ENCODE data around the gene CREB1.
"Not testable (repeated sequence)": the region's sequence is repeated elsewhere in the genome, so short reads cannot be mapped to it uniquely, and the experiment has no call there.

CREB1 gene

GRCh38 chr2:207492461-207492860 is 37.3 kb upstream of the CREB1 start:
- no peak overlapping the region for H3K4me3 ChIP-seq (ENCODE audit: low read depth, low read length)
- no peak for TF ChIP-seq CTCF (conservative IDR thresholded peaks at IDR 0.05; ENCODE audit: low read depth, low read length)
- no peak for DNase-seq (ENCODE audit: low read depth)

- no peak overlapping the region for H3K4me3 ChIP-seq (ENCODE audit: low read depth, low read length)
- no peak for TF ChIP-seq CTCF (conservative IDR thresholded peaks at IDR 0.05; ENCODE audit: low read depth, low read length)
- DNase-seq (ENCODE audit: low read depth), result no peak
These were observed 35.6 kb upstream of the CREB1 start for GRCh38 chr2:207494137-207494536.

- not testable (repeated sequence) for DNase-seq (ENCODE audit: low read depth); H3K4me3 ChIP-seq (ENCODE audit: low read depth, low read length)
These were observed 32.8 kb upstream of the CREB1 start for GRCh38 chr2:207496936-207497335.

- DNase-seq (ENCODE audit: low read depth), result no peak
- no peak for TF ChIP-seq CTCF (conservative IDR thresholded peaks at IDR 0.05; ENCODE audit: low read depth, low read length)
- H3K4me3 ChIP-seq (ENCODE audit: low read depth, low read length), result no peak overlapping the region
These were observed 32.2 kb upstream of the CREB1 start for GRCh38 chr2:207497596-207497995.

- no peak for DNase-seq (ENCODE audit: low read depth)
- H3K4me3 ChIP-seq (ENCODE audit: low read depth, low read length), result no peak overlapping the region
- no peak for TF ChIP-seq CTCF (conservative IDR thresholded peaks at IDR 0.05; ENCODE audit: low read depth, low read length)
These were observed 31.3 kb upstream of the CREB1 start for GRCh38 chr2:207498427-207498826.

- no peak for DNase-seq (ENCODE audit: low read depth)
- no peak overlapping the region for H3K4me3 ChIP-seq (ENCODE audit: low read depth, low read length)
- no peak for TF ChIP-seq CTCF (conservative IDR thresholded peaks at IDR 0.05; ENCODE audit: low read depth, low read length)
These were observed 30.6 kb upstream of the CREB1 start for GRCh38 chr2:207499114-207499513.

GRCh38 chr2:207501802-207502576 is 27.8 kb upstream of the CREB1 start:
- H3K4me3 ChIP-seq (ENCODE audit: low read depth, low read length), result no peak overlapping the region
- no peak for TF ChIP-seq CTCF (conservative IDR thresholded peaks at IDR 0.05; ENCODE audit: low read depth, low read length)
- DNase-seq (ENCODE audit: low read depth), result no peak

All from choroid plexus epithelial cell (primary cell).